Cardiac fibroblast (primary cell): ENCODE results near the gene MPST.
"Not testable (repeated sequence)": the region's sequence is repeated elsewhere in the genome, so short reads cannot be mapped to it uniquely, and the experiment has no call there.

Source experiments
- DNase-seq, 2 donors: peaks; one replicate each; pipeline versions ENCODE4 v3.0.0 to v3.0.0-alpha.2; 2010; ENCODE audit warnings: low read depth in 2 of 2
- H3K4me3 ChIP-seq, 2 donors: replicated peaks in 1 of 2; 1 replicate in 1 of 2; 2 replicates in 1 of 2; pipeline ENCODE4 v1.5.1; 2011; ENCODE audit warnings: low read depth in 2 of 2, low read length in 2 of 2, mild to moderate bottlenecking in 2 of 2, moderate library complexity in 1 of 2
- TF ChIP-seq, protein P1 (sequence below): IDR thresholded peaks from one replicate; pipeline ENCODE4 v1.5.1; 2011; ENCODE audit warnings: low read depth, mild to moderate bottlenecking, low read length, inconsistent platforms

Gene MPST

GRCh38 chr22:36979016-36979910 is 40.3 kb upstream of the MPST start:
- no peak overlapping the region for H3K4me3 ChIP-seq
- DNase-seq, result no peak
- TF ChIP-seq, protein P1, sequence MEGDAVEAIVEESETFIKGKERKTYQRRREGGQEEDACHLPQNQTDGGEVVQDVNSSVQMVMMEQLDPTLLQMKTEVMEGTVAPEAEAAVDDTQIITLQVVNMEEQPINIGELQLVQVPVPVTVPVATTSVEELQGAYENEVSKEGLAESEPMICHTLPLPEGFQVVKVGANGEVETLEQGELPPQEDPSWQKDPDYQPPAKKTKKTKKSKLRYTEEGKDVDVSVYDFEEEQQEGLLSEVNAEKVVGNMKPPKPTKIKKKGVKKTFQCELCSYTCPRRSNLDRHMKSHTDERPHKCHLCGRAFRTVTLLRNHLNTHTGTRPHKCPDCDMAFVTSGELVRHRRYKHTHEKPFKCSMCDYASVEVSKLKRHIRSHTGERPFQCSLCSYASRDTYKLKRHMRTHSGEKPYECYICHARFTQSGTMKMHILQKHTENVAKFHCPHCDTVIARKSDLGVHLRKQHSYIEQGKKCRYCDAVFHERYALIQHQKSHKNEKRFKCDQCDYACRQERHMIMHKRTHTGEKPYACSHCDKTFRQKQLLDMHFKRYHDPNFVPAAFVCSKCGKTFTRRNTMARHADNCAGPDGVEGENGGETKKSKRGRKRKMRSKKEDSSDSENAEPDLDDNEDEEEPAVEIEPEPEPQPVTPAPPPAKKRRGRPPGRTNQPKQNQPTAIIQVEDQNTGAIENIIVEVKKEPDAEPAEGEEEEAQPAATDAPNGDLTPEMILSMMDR, result no peak

GRCh38 chr22:36981247-36981775 is 38.2 kb upstream of the MPST start:
- TF ChIP-seq, protein P1, result no peak
- DNase-seq, result no peak
- no peak overlapping the region for H3K4me3 ChIP-seq

- TF ChIP-seq, protein P1, result no peak
- DNase-seq, result no peak
- H3K4me3 ChIP-seq, result no peak overlapping the region
These were observed 37.4 kb upstream of the MPST start for GRCh38 chr22:36982136-36982535.

GRCh38 chr22:36985211-36985889 is 34.2 kb upstream of the MPST start:
- no peak for DNase-seq
- TF ChIP-seq, protein P1, result no peak
- H3K4me3 ChIP-seq, result no peak overlapping the region

GRCh38 chr22:36986242-36986821 is 33.2 kb upstream of the MPST start:
- DNase-seq, result peak in 1 of 2 donors; percentile 42
- TF ChIP-seq, protein P1, result peak; percentile 74
- no peak overlapping the region for H3K4me3 ChIP-seq

GRCh38 chr22:36988075-36988832 is 31.3 kb upstream of the MPST start:
- TF ChIP-seq, protein P1, result no peak
- DNase-seq, result no peak
- H3K4me3 ChIP-seq, result no peak overlapping the region

- H3K4me3 ChIP-seq, DNase-seq: not testable (repeated sequence)
These were observed 30.5 kb upstream of the MPST start for GRCh38 chr22:36989012-36989411.
